ENCODE results near the gene LMO3.

LMO3 gene

DNA sequence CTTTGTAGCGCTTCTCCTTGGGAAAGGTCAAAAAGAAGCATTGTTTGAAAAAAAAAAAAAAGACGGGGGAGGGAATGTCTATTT is at the start of gene LMO3:
LMO3 (minus strand) TSS at position 46 of the 84 bp plus-strand sequence. CDS start 5,302 bp downstream, outside the sequence.
- DNase-seq (ENCODE audit: low spot score) = no peak

DNA sequence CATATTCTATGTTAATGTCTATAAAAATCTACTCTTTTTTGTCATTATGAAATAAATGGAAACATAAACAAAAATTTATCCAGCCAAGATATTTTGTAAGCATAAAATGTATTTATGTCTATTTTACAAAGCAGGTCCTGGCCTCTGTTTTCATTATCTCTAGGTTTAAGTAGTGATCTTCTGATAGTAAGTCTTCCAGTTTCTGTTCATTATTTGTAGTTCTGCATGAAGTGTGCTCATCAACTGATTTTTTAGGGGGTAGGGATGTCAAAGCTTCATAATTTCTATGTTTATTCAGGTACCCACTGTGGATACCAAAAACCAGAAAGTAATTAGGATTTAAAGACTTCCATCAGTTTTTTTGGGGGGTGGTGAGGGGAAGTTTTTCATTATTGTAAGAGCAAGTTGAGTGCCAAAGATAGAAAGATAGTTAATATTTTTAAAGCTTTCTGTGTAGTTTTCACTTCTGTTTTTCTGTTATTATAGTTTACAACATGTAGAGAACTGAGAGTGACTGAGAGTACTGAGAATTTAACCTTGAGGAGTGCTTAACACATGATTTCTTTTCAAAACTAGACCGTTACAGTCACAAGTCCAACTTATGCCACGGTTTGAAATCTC is 30.6 kb upstream of the LMO3 start:
- no peak for DNase-seq (ENCODE audit: low spot score)

DNA sequence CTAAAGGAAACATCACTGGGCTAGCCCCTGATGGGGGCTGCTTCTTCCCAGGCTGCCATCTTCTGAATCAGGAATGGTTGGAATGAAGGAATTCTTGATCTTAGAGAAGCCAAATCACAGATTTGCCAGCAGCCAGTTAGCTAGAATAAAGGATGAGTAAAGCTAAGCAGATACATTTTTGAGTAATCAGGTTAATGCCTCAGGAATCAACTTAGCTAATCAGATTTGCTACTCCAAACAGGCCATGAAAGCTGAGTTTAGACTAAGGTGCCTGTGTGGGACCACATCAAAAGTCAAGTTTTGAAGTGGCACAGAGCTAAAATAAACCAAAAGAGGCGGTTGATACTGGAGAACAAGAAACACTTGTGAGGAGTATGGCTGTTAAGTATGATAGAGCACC is 28.8 kb upstream of the LMO3 start:
- no peak for DNase-seq (ENCODE audit: low spot score)

DNA sequence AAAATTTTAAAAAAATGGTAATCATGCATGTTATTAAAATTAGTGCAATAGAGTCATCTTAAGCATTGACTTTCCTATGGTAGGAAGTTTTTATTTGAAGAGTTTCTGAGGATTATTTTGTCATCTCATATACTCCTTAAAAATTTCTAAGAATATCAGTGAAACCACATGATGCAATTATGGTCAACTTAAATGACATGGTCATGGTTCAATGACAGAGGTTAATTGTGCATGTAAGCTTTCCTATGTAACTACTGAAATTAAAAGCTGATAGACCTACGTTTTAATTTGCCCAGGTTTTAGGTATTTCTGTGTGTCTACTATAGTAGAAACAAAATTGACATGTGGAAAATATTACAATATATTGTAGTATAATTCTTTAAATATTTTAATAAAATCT is 21.0 kb upstream of the LMO3 start:
- DNase-seq (ENCODE audit: low spot score) = no peak

DNA sequence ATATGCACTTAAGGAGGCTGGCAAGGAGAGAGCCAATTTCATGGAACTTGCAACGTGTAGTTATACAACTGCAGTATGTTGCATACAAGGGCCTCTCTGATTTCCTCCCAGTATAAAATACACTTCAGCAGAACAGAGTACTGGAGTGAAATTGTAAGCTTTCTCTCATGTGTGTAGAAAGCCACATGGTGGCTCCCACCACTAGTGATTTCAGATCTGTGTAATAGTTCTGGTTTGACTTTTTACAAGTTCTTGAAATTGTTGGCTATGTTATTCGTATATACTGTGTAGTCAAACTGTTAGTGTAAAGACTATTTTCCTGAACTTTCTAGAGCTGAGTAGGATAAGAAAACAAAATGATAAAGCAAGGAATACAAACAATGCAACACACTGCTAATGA is 16.4 kb upstream of the LMO3 start:
- DNase-seq (ENCODE audit: low spot score) = no peak

DNA sequence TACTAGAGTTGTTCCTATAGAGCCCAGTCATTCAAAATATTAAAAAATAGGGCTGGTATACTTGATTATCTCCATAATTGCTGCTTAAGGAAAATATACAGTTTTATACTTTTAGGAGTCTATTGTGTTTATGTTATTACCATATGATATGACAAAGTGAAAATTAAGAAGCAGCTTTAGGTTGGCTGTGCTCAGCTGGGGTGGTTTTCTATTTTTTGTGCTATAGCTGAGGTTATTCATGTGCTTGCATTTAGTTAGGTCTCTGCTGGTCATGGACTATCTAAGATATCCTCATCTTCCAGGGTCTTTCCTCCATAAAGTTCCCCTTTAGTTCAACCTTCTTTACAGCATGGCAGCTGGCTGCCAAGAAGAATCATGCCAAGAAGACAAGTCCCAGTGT is 13.6 kb upstream of the LMO3 start:
- no peak for DNase-seq (ENCODE audit: low spot score)

DNA sequence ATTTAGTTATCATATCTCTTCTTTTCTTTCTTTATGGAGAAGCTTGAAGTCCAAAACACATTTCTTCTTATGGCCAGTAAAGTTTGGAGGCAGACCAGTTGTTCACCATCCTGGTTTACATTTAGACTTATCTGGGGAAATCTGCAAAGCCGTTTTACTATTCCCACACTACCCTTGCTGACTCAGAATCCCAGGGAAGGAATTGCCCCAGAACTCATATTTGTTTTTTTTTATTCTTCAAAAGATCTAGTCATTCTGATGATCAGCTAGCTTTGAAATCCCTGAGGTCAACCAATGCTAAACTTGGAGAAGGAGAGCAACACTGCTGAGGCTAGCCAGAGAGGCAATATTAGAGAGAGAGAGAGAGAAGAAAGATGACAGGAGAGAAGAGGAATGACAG is 12.3 kb upstream of the LMO3 start:
- DNase-seq (ENCODE audit: low spot score) = no peak

DNA sequence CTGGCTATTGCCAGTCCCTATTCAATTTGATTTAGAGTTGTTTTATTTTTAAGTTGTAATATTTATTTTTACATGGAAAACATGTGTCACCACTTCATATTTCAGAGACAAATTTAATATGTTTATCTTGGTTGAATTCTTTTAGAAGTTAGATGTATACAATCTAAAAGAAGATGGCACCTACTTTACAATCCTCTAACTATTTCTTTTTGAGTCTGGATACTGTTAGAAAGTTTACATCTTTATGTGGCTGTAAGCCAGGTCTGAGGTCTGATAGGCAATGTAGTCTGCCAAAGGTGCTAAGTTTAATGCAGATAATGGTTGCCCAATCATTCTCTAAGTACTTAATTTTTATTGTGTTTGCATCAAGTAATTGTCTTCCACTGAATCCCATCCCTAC is 7.2 kb upstream of the LMO3 start:
- DNase-seq (ENCODE audit: low spot score) = no peak

DNA sequence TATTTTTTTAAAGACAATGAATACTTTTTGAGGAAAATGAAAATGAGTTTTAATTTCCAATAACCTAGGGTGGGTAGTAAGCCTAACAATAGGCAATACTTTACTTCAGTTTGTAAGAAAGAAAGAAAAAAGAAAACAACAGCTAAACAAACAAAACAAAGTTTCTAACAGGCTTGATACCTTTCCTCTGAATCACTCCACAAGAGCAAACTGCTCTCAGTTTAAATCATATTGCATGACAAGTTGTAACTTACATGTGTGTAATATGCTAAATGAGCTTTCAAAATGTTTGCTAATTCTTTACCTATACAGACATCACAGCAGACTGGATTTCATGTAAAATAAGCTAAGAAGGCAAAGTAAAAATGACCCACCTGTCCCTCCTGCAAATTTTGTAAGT is 6.7 kb upstream of the LMO3 start:
- no peak for DNase-seq (ENCODE audit: low spot score)

DNA sequence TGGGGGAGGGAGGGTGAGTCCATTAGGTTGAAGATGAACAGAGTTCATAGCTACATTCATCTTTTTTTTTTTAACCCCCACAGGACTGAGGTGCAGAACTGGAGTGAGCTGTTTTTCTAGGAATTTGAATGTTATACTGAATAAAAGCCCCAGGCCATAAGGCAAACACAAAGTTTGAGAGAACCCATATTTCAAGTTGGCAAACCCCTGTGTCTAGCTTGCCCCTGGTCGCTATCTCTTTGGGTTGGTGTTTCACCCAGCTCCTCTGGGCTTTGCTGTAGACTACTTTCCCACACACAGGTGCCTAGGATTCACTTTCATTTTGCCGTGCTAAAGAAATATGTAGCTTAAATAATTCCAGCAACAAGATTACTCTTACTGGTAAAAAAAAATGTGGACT is 5.2 kb upstream of the LMO3 start:
- DNase-seq (ENCODE audit: low spot score) = no peak

DNA sequence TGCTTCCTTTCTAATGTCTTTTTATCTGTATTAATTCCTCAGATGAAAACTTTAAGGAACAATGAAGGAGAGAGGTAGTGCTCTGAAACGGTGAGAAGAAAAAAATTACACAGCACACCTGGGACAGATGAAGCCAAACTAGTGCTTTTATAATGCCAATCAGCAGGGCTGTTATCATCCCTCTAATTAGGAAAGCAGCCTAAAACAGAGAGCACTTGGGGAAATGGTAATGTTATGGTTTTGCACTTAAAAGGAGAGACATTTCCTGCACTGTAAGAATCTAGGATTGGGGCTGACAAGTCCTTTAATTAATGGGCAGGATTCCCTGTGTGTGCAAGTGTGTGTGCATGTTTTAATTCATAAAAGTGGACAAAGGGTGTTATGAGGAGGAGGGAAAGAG is 4.8 kb upstream of the LMO3 start:
- no peak for DNase-seq (ENCODE audit: low spot score)

DNA sequence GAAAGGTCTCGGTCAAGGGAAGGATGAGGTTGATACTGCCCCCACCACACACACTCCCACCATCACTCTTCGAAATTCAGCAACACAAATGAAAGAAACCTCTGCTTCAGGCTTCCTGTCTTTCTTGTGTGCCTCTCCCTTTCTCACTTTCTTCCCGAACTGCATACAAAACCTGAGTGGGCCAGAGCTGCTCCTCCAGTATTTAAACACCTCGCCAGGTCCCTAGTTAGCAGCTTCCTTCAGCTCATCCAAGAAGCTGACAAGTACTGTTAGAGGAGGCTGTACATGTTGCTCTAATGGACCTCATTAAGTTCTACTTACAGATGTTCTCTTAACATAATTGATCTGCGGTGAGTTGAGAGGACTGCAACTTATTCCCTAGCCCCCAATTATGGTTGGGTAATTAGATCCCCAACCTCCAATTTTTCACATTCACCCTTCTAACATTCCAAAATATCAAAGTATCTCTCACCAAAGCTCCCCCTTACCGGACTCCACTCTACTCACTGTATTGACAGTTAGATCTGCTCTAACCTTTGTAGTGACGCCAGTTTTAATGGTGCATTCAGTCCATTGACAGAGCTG is 4.1 kb upstream of the LMO3 start:
- no peak for DNase-seq (ENCODE audit: low spot score)

DNA sequence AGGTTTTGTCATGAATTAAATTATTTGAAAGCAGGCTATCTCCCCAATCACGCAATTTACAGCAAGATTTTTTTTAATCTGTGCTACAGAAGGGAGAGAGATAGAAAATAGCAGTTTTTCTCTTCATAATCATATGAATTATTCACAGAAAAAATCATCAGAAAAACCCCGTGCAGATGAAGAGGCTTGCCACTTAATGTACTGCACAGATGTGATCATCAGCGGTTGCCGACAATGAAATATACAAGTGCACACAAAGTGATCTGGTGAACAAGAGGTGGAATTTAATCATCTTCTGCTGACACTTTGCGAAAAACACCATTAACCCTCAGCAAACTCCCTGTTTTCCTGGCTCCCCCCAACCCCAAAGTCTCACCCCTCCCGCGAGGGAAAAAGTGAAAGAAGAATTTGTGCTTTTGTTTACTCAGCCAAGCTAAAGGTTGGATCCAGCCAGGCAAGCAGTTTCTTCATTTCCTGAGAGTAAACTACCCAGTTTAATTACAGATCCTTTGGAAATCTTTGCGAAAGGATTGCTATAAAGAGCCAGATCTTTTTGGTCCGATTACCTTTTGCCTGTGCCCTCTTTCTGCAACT is 3.1 kb upstream of the LMO3 start:
- DNase-seq (ENCODE audit: low spot score) = no peak

DNA sequence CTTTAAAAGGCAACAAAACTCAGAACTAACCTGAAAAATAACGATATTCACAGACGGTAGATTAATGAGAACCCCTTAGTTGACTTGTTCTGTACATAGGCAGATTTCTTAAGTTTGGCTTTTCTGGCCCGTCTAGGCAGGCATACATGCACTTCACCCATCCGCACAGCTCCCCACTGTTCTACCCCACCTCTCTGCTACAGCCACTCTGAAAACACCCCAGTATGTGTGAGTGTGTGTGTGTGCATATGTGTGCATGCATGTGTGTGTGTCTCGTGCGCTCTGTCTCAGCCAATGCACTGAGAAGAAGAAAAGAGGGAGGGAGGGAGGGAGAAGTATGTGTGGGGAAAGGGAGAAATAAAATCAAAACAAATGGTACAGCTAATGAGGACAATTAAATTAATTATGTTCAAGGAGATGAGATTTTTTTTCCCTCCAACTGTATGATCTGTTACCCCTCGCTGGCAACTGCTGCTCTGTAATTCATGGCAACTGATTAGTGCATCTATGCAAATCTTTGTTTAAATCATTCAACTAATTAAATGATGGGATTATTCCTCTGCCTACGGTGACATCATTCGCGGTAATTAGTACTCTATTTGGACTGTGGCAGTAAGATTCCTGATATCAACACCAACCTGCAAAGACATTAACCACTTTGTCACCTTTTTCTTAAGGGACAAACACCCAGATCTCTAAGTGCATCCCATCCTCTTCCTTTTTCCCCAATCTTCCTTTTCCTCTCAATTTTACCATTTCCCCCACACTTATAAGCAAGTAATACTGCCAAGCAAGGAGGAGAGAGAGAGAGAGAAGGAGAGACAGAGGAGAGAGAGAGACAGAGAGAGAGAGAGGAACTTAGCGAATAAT is 2.2 kb upstream of the LMO3 start:
- no peak for DNase-seq (ENCODE audit: low spot score)

DNA sequence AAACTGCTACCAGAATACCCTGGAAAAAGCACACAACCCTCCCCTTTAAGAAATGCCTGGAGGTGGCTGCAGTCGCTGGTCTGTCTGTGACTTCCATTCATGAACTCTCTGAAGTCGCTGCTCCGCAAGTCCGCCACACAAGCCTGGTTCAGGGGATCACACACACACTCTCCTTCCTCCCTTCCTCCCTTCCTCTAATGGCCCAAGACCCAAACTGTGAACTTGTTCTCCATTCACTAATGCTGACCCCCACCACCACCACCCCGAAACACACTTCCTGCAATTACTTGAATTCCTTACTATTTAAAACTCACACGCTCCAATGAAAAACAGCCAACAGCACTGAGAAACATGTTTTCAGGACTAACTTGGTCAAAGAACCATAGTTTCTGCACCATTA is 1.0 kb upstream of the LMO3 start:
- DNase-seq (ENCODE audit: low spot score) = no peak

DNA sequence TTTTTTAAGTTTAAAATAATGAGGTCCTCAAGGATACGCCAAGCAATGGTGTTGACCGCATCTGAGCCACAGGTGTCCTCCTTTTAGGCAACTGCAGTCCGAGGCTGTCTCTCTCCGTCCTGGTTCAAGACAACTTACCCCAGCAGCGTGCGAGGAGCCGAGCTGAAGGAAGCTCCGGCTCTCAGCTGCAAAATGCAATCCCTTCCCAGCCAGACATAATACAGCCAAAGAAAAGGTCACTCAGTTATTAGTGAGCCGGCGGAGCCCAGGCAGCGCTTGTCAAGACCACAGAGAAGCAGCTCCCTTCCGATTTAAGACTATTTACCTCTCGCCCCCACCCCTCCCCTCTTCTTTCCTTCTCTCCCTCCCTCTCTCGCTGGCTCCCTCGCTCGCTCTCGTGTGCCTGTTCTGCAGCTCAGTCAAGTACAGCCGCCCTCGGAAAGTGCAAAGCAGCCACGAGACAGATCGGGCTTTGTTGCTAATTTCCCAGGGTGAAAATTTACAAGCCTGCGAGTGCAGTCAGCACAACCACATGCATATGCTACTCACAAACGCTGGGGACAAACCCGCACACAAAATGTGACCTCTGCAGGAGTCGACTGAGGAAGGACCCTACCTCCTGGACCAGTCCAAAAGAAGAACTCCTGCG is 363 bp upstream of the LMO3 start:
- no peak for DNase-seq (ENCODE audit: low spot score)

DNA sequence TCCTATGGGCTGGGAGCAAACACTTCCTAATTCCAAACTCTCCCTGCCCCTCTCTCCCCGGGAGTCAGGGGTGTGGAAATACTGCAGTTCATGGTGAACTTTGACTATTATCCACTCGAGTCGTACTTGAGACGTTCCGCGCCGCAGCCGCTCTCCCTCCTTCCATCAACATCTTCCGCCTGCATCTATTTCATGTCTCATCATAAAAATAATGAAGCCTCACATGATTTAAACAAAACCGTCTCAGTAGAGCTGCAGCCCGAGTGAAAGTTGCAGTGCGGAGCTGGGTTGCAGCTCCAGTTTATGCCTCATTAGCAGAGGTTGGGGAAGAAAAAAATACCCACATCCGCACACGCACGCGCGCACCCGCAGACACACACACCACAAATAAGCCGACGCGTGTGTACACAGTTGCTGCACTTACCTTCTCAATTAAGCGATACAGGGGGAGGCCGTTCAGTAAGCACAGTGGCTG is 283 bp downstream of the LMO3 start:
- no peak for DNase-seq (ENCODE audit: low spot score)

DNA sequence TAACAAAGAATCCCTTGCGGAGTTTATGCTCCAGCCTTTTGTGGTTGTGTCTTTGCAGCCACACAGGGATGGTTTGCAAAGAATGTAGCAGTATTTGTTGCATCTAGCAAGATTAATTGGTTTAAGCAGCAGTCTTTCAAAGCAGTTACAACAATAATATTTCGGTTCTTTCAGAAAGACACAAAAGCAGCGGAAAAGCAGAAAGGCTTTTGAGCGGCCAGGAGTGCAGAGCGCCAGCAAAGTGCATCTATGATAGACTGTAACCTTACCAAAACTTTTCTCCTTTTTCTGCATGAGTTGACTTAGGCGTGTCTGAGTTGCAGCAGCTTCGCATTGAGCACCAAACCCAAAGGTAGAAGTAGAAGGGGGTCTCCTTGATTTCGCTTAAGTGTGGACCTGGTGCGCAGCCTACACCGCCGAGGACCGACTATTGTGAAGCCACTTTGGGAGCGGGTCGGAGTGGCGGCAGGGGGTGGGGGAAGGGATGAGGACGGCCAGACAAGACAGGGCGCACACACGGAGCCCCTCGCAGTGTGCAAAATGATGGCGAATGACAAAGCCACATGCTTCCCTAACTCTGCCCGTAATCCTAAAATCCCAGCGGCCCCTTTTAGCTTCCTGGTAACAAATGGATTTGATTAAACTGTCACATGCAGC is 1.2 kb downstream of the LMO3 start:
- no peak for DNase-seq (ENCODE audit: low spot score)

DNA sequence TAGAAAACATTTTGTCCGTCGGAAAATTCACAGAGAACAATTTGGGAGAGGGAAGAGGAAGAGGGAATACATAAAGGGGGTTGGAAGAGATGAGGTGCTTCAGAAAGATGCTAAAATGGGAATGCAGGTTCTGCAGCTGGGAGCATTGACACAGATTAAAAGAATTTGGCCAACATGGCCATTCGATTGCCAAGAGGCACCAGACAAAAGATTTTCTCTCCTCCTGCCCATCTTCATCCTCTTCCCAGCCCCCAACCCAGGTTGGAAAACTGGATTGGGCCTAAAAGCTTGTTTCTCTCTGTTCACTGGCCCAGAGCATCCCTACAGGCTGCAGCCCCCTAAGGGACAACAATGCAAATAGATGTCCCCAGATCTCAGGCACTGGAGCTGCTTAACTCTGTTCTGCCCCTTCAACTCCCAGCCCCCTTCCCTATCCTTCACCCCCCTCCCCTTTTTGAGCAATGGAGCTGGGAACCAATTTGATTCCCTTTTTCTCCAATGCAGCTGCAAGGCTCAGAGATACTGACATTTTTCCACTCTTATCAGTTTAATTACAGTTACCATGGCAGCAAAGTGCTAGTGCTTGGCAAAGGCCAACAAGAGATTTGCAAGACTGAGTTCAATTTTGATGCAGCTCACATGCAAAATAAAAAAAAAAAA is 1.9 kb downstream of the LMO3 start:
- no peak for DNase-seq (ENCODE audit: low spot score)

DNA sequence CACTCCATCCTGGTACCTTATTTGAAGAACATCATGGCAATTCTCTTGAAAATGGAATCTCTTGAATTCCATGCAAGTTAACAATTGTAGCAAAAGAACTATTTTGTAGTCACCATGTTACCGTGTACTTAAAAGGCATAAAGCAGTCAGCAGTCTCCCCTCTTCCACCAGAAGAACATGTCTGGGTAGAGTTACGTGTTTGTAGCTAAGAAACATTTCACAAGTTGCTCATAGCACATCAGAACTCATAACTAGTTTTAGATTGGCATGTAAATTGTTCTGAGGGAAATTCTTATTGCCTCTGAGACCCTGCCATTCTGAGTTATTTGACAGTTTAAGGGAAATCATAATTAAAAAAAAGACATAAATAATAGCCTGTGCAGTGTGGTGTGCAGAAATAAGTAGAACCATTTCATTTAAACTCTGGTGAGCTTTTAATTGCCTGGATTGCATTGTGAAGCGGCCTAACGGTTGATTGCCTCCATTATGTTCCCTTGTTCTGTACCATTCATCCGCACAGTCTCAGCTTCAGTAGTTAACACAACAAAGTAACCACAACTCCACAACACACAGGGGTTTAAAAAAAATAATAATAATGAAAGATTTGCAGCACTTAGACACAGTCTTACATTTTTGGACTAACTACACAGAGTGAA is 2.6 kb downstream of the LMO3 start:
- DNase-seq (ENCODE audit: low spot score) = no peak

DNA sequence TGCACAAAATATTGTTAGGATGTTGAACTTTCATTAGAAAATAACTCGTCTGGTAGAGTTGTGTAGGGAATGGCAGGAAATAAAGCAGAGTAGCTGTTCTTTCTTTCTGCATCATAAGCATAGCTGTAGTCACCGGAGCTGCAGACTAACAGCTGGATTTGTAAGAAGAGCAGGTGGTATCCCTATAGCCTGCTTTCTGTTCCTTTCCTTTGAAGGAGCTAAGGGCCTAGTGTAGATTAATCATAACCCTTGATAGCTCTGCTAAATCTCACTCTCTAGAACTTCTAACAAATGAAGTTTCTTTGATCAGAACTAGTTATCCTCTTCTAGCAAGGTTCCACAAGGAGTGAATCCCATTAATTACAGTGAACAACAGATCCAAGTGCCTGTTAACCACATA is 3.5 kb downstream of the LMO3 start:
- DNase-seq (ENCODE audit: low spot score) = no peak

Data from CD4-positive, alpha-beta T cell treated with Interleukin-15 for 4 hours (primary cell).